DMS53 treated with DMSO at 0.1 percent for 48 hours (cell line): ENCODE data around the gene FGGY.
"Not testable (repeated sequence)": the region's sequence is repeated elsewhere in the genome, so short reads cannot be mapped to it uniquely, and the experiment has no call there.

Experiments
- DNase-seq: peaks from one replicate; lab custom pipeline; 2025; ENCODE audit not compliant: unreplicated experiment; lab: John Stamatoyannopoulos, UW

The FGGY gene

GRCh38 chr1:59690171-59690930 is 393.5 kb downstream of the FGGY start:
- peak; percentile 24 for DNase-seq

DNA sequence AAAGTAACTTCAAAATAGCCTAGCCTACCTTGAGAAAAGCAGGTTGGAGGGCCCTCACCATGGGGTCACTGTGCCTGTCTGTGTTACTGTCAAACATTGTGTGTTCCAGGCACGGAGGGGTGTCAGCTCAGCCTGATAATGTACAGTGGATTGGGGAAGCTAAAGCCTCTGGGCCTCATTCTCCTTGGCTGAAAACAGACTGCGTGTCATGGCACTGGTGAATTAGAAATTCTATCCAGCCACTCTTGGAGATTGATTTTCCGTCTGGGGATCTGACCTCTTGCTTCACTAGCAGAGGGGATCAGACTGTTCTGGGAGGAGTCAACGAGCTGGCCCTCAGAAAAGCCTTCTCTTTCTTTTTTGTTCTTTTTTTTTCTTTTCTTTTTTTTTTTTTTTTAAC is 394.4 kb downstream of the FGGY start:
- DNase-seq, result no peak

DNA sequence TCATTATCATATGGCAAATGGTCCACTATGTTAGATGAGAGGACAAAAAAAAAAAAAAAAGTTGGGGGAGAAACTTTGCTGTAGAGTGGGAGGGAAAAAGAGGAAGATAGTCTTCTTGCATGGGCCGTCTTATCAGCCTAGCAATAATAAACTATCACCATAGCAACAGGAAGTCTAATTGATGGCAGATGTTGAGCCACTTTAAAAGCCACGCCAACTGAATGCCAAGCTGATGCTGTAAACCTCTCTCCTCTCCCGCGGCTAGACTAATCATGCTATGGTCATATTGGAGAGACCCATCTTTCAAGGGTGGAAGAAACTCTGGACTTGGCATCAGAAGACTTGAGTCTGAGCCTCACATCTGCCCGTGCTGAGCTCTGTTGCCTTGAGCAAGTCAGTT is 395.7 kb downstream of the FGGY start:
- no peak for DNase-seq

- no peak for DNase-seq
These were observed 396.5 kb downstream of the FGGY start for GRCh38 chr1:59693406-59693805.

DNA sequence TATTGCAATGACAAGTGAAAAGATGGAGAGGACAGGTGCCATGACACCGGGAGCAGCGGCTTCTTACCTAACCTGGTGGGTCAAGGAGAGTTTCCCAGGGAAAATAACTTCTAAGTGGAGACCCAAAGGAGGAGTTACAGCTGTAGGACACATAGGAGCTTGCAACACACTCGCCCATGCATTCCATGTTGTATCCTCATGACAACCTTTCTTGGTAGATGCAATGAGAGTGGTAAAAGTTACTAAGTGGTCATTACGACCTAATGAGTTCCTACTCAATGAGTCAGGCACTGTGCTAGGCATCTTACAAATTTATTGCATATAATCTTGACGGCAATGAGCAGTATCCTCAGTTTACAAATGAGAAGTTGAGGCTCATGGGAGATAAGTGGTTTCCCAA is 398.4 kb downstream of the FGGY start:
- DNase-seq, result no peak

- no peak for DNase-seq
These were observed 399.7 kb downstream of the FGGY start for GRCh38 chr1:59696421-59697115.

- DNase-seq, result no peak
These were observed 400.4 kb downstream of the FGGY start for GRCh38 chr1:59697150-59697800.

- DNase-seq, result no peak
These were observed 401.5 kb downstream of the FGGY start for GRCh38 chr1:59698386-59698785.

DNA sequence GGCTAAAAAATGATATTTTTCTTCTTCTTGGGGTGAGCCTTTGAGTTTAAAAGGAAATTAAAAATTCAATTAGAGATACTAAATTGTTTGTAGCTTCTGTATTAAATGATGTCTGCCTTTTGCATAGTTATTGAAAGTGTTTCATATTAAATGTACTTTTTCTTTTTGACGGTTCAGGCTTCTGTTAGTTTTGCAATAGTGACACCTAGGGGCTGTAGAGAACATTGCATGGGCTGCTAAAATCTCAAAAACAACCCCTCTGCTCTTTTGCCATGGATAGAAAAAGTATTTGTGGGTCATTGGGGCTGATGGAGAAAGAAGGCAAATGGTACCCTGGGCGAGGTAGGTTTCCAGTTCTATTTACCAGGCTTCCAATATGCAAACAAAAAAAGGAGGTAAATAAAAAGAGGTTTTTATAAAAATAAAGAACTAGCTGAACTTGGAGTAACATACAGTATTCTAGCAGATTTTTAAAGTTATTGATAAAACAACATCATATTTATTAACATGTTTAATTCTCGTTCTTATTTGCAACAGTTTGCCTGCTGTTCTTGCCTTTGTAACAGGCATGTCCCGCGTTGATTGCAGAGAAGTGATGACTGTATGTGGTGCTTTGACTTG is 402.4 kb downstream of the FGGY start:
- DNase-seq, result peak; percentile 72

DNA sequence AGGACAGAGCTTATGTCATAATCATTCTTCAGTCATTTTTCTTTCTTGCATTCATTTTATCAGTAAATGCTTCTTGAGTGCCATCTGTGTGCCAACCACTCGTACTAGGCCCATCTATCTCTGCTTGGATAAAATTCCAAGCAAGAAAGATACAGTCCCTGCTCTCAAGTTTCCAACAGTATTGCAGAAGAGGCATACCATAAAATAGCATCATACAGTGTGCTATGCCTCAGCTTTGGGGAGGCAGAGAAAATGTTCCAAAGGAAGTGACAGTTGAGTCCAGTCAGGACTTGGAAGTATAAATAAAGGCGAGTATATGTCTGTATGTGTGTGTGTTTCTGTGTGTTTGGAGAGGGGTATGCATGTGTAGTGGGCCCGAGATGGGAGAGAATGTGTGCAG is 404.5 kb downstream of the FGGY start:
- DNase-seq, result no peak

- DNase-seq, result no peak
These were observed 406.5 kb downstream of the FGGY start for GRCh38 chr1:59703226-59703917.

DNA sequence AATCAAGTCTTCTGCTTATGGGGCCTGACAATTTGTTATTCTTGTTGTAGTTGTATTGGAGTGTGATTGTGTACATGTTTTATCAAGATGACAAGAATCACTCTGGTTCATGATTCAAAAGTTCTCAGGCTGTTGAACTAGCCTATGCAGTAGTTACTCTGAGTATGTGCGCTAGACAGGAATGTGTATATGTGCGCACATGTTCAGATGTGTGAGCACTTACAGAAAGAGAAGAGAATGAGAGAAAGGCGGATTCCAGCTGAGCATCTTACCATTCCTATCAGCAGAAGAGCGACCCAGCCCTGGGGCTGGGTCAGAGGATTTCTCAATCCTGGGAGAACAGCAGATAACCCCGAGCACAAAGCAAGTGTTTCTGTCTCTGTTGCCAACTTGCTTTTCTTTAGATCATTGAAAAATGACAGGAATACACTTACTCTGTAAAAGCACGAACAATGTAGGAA is 407.1 kb downstream of the FGGY start:
- DNase-seq, result no peak

DNA sequence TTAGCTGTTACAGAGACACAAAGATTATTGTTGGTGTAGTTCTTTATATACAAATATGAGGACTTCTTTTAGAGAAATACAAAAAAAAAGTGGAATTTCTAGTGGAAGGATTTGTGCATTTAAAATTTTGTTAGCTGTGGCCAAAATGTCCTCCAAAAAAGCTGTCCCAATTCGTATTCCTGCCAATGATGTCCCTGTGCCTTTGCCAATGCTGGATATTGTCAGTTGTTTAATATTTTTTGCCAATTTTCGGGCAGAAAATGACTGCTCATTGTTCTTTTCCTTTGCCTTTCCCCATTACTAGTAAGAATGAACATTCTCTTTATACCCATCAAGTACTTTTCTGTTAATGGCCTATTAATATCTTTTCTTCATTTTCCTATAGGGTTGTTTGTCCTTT is 407.8 kb downstream of the FGGY start:
- DNase-seq, result no peak

DNA sequence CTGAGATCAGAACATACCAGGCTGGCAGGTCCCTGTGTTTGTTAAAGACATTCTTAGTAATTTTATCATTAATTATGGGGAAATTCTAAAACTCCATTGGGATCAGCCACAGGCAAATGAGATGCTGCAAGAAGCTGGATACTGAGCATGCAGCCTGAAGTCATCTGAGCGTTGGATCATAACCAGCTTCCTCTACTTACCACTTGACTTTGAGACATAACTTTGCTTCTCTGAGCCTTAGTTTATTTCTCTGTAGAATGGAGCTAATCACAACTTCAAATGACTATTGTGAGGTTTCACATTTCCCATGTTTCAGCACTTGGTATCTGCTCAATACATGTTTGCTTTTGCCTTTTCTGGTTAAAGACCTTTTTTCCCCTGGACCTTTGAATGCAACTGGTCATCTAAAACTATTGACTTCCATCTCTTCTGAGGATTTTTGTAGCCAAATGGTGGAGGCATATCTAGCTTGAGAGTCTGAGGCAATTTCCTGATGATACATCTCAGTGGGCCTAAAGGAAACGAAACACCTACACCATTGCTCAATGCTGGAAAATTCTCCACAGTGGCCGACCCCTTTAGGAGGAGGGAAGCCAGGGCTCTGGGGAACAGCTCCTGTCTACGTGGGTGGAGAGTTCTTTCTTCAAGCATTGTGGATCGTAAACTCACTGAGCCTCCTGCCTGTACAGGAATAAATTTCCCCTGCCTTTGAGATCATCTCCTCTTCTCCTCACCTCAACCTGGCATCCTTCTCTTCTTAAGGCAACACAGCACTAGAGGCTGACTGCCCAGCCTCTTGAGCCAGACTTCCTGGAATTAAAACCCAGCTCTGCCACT is 408.8 kb downstream of the FGGY start:
- no peak for DNase-seq

GRCh38 chr1:59706303-59706599 is 409.4 kb downstream of the FGGY start:
- DNase-seq, result no peak

DNA sequence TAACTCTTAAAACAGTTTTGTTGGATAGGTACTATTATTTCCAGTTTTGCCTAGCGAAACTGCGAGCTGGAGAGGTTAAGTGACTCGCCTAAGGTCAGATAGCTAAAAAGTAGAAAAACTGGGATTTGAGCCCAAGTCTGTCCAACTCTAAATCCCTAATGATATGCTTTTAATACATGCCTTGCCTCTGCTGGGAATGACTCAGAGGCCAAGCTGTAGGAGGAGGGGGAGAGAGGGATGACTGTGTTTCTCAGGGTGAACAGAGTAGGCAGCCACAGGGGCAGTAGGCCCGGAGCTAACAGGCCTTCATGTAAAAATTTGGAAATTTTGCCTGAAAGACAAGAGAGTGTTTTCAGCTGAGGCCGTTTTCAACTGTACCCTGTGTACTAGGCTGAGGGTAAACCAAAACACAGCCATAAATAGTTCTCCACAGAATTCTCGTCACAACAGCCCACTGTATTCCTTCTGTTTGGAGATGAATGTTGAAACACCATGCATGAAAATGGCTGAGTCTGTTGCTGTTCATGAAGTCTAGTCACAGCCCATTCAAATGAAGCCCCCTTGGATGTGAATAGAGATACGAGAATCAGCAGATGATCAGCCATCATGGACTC is 410.4 kb downstream of the FGGY start:
- no peak for DNase-seq

DNA sequence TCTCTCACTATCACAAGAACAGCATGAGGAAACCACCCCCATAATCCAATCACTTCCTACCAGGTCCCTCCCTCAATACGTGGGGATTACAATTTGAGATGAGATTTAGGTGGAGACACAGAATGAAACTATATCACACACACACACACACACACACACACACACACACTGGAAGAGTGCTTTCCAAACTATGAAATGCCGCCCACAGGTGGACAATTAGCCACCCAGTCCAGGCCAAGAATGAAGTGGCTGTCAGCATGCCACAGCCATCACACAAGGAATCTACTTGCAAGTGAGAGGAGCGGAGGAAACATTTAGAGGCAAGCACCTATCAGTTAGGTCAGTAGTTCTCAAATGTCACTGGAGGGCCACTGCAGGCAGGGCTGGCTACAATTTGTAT is 412.4 kb downstream of the FGGY start:
- no peak for DNase-seq

- not testable (repeated sequence) for DNase-seq
These were observed 414.0 kb downstream of the FGGY start for GRCh38 chr1:59710920-59711319.

DNA sequence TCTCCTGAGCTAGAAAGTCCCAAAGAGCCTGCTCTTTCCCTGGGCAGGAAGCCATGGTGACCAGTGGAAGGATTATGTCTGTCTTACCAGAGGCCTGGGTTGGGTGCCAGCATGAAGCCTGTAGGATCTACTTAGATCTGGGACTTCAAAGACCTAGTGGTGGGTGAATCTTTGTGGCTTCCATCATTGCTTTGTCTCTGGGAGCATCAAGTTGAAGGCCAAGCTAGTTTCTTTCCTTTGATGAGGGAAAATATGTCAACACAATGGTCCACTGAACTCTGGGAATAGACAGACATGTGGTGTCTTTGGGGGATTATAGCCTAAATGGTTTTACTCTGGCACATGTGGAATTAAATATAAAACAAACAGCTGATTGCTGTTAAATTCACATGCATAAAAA is 417.3 kb downstream of the FGGY start:
- DNase-seq, result no peak

DNA sequence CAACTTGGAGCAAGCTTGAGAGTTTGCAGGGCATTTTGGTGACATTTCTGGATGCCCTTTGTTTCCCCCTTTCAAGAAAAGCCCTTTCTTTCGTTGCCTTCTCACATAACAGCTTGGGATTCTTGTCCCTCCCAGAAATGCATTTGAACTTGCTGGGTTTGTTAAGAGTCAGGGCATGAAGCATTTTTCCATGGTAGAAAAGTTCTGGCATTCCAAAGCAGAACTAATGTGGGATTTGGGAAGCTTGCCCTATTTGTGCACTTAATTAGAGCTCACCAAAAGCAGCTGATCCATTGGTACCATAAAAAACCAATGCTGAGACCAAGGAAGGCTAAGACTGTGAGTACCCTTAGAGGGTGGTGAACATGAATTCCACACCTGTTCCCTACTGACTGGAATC is 418.1 kb downstream of the FGGY start:
- no peak for DNase-seq
